GM19238 (cell line): ENCODE data around the gene TRAPPC2L.
"Not testable (repeated sequence)": the region's sequence is repeated elsewhere in the genome, so short reads cannot be mapped to it uniquely, and the experiment has no call there.

Experiments used
- DNase-seq: peaks from one replicate; pipeline ENCODE4 v3.0.0; 2011; ENCODE audit warnings: low spot score; ENCODE audit not compliant: insufficient read length

Gene TRAPPC2L

DNA sequence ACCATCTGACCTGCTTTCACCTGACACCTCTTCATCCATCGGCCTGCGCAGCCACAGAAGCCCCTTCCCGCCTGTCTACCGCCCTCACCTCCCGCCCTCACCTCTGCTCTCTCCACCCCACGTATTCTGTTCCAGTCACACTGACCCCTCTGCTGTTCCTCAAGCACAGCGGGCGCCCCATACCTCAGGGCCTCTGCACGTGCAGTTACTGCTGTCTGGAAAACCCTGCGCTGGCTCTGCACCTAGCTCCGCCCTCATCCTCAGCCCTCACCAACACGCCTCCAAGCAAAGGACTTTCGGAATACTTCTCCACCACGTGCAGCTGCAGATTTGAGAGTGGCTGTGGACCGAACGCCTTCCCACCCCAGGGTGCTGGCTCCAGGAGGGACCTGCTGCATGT is 34.2 kb downstream of the TRAPPC2L start:
- no peak for DNase-seq

DNA sequence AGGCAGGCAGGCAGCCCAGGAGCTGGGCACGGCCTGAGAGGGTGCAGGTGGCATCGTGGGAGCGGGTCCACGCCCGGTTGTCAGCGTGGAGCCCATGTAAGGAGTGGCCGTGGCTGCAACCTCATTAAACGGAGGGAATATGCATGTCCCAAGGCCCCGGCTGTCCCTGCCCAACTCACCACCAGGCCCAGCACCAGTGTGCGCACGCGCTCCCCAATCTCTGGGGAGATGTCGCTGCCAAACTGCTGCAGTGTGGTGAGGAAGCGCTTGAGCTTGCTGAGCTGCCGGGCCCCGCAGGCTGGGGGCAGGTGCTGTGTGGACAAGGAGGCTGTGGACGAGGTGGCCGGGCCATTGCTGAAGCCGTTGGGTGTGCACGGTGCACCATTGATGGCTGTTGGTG is 35.1 kb downstream of the TRAPPC2L start:
- DNase-seq, result no peak

DNA sequence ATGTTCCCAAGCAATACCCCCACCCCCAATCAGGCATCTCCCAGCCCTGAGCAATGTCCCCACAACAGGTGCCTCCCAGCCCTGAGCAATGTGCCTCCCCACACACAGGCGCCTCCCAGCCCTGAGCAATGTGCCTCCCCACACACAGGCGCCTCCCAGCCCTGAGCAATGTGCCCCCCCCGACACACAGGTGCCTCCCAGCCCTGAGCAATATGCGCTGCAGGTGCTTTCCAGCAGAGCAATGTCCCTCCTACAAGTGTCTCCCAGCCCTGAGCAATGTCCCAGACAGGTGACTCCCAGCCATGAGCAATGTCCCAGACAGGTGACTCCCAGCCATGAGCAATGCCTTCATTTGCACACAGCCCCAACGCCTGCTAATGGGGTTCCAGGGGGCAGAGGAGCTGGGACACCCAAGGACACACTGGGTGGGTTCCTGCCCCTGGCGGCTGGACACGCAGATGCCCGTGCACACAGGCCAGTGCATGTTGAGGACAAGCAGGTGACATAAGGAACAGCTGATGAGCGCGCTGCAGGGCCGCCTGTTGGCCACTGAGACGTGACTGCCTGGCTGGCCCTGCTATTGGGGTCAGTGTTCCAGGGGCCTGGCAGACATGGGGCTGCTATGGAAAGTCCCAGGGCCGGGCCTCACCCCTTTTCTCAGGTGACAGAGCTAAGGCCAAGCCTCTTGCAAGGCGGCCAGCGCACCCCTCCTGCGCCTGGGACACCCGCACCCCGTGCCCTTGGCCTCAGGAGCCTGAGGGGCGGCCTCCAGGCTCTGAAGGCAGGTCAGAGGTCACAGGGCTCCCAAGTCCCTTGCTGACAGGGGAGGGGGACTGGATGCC is 36.4 kb downstream of the TRAPPC2L start:
- no peak for DNase-seq

DNA sequence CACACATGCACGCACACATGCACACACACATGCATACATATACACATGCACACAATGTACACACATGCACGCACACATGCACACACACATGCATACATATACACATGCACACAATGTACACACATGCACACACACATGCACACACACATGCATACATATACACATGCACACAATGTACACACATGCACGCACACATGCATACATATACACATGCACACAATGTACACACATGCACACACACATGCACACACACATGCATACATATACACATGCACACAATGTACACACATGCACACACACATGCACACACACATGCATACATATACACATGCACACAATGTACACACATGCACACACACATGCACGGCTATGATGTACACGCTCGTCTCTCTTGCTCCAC is 37.3 kb downstream of the TRAPPC2L start:
- not testable (repeated sequence) for DNase-seq

DNA sequence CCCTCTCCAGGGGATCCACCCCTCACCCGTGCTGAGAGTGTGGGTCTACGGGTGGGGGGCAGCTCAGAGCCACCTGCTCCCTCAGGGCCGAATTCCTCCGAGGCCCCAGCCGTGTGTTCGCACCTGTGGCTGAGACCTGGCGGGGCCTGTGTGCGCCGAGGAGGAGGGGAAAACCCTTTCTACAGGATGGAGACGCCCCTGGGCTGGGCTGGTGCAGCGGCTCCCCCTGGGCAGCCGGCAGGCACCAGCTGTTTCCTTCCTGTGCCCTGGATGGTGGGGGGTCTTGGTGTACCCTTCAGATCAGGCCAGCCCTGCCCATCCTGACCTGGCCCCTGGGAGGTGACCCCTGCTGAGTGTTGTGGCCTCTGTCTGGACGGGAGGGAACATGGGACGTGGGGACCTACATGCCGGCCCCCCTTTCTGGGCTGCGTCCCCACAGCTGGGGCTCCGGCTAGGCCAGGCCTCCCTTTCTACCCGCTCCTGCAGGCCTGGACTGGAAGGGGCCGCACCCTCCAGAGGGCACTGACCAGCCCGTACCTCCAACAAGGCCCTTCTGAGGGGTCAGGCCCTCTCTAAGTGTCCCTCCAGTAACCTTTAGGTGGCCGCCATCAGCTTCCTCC is 37.9 kb downstream of the TRAPPC2L start:
- no peak for DNase-seq

DNA sequence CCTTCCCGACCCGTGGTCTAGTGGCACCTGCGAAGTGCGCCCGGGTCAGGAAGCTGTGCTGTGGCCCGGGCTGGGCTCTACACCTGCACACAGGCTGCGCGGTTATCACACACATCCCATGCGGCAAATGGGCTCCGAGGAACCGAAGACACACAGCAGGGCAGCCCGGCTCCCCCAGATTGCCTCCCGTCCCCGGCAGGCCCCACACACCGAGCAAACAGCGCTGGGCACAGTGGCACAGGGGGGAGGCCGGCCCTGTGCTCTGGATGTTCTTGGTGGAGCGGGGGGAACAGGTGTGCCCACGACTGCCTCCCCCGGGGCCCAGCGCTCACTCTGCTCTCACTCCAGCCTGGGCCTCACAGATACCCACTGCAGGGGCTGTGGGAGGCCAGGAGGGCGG is 38.4 kb downstream of the TRAPPC2L start:
- DNase-seq, result no peak

DNA sequence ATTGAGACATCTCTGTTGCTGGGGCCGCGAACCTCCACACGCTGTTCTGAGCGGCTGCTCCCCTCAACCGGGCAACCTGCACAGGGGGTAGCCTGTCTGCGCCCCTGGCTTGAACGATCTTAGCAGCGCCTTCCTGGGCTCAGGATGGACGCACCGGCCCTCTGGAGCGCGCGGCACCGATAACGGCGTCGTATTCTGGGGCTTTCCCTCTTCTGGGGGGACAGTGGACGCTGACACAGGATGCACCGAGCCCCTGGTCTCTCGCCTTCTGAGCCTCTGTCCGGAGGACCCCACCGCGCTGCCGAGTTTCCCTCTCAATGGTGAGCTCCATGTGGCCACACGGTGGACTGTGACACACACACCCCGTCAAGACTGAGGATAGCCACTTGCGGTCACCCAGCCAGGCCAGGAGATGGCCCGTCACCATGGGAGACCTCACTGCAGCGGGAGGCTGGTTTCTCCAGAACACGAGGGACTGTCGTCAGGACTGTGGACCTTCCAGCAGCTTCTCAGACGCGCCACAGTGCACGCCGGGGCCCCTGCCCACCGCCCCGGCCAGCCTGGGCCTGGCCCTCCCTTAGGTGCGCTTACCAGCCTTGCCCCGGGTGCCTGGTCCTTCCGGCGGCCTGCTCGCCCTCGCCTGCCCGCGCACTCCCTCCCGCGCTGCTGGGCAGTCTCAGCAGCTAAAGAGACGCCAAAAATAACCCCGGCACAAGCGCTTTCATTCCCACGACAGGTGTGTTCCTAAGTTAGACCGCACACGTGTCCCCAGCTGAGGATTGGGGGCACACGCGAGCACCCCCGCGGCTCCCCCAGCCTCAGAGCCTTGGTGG is 39.5 kb downstream of the TRAPPC2L start:
- no peak for DNase-seq

DNA sequence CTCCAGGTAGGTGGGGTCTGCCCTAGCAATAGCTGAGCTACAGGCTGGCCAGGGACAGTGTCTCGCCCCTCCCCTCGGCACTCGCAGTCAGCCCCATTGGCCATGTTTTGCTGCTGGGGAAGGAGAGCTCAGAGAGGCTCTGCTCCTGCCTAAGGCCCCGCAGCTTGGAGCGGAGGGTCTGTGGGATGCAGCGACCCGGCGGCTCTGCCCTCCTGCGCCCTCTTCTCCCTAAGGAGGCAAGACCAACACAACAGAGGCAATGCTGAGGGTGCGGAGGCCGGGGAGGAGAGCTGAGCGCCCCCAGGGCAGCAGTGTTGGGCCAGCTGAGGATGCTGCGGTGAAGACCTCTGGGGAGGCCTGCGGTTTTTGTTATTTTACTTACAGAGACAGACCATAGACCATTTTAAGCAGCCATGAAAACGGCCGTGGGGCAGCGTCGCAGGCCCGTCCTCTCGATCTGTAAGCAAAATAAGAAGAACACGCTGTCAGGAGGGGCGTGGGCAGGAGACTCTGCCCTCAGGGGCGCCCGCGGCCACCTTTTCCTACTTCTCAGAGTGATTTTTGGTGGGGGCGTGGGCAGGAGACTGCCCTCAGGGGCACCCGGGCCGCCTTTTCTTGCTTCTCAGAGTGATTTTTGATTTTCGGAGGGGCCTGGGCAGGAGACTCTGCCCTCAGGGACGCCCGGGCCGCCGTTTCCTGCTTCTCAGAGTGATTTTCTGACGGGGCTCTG is 40.9 kb downstream of the TRAPPC2L start:
- DNase-seq, result no peak

DNA sequence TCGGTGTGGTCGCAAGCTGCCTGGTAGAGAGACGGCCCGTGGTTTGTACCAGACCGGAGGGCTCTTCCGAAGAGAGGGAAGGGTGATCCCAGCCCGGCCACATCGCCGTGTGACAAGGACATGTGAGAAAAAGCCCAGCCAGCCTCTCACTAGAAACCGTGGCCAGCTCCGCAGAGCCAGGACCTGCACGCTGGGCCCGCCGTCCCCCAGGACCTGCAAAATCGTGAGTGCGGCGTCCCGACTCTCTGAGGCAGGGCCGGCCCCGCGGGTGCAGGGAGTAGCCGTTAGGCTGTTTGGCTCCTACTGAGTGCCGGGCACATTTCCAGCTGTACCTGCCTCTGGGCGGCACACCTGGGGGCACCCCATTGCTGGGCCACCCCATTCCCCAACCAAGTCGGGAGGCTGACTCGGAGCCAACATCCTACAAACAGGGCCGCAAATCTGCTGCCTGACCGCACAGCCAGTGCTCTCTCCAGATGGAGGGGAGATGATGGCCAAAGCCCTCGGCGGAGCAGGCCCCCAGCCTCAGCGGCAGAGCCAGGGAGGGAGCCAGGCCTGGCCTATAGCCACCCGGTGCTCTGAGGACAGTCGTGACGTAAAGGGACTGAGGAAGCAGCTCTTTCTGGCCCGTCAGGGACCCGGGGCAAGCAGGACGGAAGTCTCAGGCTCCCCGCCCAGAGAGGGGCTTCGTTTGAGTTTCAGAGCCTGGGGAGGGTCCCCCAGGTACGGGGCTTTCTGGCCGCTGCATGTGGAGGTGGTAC is 43.2 kb downstream of the TRAPPC2L start:
- DNase-seq, result no peak

DNA sequence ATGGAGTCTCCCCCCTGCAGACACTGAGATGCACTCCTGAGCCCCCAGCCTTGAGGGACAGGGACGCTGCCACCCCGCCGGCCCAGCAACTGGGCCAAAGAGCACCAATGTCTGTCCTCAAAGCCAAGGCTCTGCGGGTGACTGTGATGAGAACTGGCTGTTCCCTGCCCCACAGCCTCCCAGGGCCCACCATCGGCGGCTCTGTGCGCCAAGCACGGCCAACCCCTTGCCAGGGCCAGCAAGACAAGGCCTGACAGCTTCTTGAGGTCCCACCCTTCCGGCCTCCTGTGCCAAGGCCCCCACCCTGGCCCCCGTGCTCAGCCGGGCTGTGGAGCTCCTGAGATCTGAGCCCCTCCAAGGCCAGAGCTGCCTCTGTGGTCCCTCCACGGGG is 43.7 kb downstream of the TRAPPC2L start:
- no peak for DNase-seq

DNA sequence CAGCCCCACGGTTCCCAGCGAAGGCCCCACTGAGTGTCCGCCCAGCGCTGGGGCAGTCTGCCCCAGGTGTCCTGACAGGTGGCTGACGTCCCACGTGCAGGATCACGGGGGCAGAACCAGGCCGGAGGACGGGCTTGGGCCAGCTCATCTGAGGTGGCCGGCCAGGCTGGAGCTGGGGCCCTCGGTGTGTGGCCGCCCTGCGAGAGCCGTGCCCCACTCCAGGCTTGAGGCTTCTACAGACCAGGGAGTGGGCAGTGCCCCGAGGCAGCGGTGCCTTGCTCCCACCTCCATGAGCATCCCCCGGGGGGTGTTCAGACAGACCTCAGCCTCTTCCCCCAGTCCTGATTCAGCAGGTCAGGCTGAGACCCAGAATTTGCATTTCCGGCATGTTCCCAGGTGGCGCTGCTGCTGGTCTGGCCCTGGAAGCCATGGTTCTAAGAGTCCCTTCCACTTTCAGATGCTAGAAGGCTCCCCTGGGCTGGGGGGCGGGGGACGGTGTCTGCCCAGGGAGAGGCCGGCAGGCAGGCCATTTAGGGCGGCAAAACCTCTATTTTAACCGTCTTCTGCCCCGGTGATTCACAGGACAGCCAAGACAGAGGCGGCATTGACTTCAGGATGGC is 44.9 kb downstream of the TRAPPC2L start:
- DNase-seq, result no peak

DNA sequence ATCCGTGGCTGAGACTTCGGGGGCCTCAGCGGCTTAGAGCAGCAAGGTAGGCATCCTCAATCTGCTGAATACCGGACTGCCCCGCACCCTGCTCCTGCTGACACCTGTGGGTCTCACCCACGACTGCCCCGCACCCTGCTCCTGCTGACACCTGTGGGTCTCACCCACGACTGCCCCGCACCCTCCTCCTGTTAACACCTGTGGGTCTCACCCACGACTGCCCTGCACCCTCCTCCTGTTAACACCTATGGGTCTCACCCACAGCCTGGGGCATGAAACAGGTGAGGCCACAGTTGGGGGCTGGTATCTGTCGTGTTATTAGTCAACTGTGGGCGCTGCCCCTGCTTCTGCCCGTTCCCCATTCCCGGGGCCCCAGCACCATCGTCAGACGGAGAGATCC is 45.8 kb downstream of the TRAPPC2L start:
- DNase-seq, result no peak

DNA sequence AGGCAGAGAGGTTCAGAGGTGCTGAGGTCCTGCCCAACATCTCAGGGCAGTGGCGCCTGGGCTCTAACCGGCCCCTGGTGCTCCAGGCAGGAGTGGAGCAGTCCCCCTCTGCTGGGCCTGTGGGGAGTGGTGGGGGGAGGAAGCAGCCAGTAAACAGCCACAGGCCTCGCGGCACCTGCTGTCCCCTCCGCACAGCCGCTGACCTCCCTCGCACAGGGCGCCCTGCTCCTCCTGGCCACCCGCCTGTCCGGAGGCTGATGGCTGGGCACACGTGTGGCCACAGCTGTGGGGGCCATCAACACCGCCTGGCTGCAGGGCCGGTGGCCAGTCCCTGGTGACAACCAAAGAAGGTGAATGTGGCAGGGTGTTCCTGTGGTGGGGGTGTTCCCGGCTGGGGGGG is 46.3 kb downstream of the TRAPPC2L start:
- DNase-seq, result no peak

DNA sequence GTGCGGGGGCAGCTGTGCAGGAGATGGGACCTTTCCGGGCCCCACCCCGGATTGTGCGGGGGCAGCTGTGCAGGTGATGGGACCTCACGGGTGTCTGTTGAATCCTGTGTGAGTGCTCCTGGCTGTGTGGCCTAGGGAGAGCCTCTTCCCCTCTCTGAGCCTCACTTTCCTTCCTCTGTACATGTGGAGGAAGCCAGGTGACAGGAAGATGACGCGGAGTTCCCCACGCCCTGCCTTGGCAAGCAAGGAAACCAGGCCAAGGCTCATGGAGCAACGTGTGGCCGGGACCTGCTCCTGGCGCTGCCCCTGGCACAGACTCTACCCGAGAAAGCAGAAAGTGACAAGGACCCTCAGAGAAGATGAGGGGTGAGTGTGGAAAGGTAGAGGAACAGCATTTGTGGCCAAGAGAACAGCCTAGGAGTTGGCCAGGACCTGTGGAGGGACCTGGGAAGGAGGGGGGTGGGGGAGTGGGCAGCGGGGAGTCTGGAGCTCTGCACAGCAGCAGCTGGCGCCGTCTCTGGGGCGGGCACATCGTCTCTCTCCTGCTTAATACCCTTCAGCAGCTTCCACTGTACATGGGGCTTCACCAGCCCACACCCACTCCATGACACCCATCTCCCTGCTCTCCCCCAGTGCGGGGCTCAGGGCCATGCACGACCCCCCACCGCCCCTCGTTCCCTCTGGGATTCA is 47.9 kb downstream of the TRAPPC2L start:
- no peak for DNase-seq

DNA sequence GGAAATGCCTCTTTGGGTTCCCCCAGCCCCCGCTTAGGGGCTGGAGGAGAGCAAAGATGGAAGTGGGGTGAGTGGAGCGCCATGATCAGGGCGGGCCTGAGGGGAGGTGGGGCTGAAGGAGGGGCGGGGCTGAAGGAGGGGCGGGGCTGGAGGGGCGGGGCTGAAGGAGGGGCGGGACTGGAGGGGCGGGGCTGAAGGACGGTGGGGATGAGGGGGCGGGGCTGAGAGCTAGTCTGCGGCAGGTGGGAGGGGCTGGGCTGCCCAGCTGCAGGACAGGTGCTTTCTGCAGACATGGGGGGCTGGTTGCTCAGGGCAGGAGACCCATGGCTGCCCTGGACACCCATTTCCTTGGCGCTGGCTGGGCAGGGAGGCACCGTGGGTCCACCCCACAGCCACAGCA is 48.6 kb downstream of the TRAPPC2L start:
- peak; percentile 66 for DNase-seq

DNA sequence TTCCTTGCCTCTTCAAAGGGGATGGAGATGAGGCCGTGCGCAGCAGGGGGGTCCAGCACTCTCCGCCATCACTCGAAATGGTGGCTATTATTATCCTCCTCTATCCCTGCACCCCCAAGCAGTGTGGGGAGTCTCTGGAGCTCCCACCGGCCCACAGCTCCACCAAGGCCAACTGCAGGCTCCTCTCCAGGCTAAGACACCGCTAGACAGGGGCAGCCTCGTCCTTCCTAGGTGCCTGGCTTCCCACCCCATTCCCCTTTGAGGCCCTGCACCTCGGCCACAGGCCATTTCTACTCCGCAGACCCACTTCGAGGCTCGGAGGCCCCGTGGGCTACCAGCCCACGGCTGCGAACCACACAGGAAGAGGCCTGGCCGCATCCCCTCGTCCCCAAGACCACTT is 49.1 kb downstream of the TRAPPC2L start:
- no peak for DNase-seq

DNA sequence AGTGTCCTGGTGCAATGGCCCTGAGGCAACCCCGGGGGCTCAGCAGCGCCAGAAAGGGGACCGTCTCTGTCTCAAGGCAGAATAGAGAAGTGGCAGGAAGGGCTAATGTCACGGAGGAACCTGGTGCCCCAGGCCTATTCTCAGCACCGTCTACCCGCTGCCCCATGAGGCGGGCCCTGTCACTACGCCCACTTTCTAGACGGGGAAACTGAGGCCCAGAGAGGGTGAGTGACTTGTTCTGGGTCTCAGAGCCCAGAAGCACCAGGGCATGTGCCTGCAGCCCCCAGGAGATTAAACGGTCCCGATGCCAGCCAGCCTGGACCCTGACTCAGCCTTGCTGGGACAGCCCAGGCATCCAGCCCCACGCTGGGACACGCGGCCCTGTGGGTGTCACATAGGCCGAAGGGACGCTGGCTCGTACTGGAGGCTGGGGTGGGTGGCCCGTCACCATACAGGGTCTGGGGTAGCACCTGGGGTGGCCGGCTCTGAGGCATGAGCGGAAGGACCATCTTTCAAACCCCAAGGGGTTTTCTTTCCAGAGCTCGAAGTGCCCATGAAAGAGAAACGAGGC is 49.7 kb downstream of the TRAPPC2L start:
- no peak for DNase-seq

DNA sequence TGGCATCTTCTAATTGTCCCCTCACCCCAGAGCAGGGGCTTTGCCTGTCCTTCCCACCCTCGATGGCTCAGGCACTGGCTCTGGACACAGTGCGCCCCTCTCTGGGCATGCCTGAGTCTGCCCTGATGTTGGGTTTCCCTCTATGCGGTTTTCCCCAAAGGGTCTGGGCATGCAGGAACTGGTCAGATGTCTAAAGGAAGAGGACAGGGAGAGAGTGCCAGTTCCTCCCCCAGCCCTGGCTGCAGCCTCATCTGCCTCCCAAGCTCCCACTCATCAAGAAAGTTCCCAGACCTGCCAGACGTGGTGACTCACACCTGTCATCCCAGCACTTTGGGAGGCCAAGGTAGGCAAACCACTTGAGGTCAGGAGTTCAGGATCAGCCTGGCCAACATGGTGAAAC is 50.8 kb downstream of the TRAPPC2L start:
- no peak for DNase-seq

DNA sequence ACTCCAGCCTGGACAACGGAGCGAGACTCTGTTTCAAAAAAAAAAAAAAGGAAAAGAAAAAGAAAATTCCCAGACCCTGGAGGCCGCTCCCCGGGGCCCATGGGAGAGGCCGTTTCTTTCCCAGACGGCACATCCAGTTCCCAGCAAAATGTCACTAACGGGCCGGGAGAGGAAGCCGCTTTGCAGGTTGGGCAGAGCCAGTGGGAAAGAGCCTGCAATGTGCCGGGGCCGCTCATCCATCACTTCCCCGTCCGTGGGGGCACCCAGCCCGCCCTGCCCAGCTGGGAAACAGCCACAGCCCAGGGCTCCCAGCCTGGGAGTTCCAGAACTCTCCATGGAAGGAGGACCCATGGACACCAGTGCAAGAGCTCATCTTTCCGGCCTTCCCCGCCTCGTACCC is 51.4 kb downstream of the TRAPPC2L start:
- no peak for DNase-seq
